Activated CD8-positive, alpha-beta memory T cell treated with anti-CD3 and anti-CD28 coated beads for 4 hours (primary cell): Measurements from ENCODE around the gene SCAI.
"Not testable (repeated sequence)": the region's sequence is repeated elsewhere in the genome, so short reads cannot be mapped to it uniquely, and the experiment has no call there.

ENCODE experiments used
- DNase-seq, 2 donors: peaks; one replicate each; pipeline ENCODE4 v3.0.0-alpha.2; 2020; ENCODE audit warnings: low read depth in 2 of 2

SCAI gene

DNA sequence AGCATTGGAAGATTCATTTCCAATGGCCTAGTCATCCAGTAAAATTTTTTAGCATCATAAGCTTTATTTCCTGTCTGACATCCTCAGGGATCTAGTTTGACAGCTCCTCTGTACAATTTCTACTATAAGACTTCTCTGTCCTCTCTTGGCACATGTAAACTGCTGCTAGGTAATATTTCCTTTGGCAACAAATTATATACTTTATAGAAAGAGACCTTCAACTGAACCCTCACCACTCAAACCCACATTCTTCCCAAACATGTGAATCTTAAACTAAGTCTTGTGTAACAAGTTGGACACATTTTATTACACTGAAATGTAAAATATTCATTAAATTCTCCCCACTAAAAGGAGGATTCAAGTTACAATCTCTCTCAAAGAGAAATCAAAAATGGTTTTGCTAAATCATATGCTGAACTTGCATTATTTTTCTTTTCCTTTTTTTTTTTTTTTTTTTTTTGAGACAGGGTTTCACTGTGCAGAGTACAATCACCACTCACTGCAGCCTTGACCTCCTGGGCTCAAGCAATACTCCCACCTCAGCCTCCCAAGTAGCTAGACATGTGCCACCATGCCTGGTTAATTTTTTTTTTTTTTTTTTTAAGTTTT lies 36.9 kb downstream of the SCAI start:
- no peak for DNase-seq

DNA sequence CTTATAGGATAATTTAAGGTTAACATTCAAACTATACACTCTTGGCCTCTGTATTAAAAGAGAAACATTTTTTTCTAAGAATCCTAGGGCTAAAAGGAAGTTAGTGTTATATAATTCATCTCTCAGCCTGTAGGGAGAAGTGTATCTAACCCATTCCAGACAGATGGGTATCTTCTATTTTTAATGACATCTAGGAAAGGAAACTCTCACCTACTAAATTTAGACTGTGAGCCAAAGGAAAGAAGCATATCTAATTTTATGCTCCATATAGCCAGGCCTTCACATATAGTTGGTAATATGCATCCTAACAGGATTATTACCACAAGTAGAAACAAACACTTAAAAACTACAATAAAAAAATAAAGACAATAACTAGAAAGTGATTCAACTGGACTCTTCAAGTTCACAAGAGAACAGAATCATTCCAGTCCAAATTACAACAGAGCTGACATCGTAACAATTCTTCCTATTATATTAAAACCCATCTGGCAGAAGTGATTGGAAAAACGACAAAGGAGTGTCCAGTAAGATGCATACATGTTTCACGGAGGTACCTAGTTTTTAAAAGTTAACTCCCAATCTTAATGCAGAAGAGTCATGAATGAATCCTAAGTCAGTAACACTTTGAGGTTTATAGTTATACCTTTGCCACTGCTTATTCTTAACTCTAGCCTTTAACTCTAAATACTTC lies 39.4 kb downstream of the SCAI start:
- no peak for DNase-seq

DNA sequence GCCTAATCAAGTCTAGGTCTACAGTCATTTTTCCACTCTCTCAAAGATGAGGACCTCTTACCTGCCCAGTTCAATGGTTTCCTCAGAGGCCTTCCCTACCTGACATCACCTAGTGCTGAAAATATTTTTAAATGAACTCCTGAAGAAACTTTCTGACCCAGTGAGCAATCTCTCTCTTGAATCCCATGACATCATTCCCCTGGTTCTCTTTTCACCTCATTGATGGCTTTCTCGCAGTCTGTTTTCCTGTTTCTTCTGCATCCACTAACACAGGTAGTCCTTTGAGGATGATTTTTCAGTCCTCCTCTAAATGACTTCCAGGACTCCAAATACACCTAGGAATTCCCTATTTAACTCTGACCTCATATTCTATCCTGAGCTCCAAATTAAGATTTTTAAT lies 40.3 kb downstream of the SCAI start:
- no peak for DNase-seq

DNA sequence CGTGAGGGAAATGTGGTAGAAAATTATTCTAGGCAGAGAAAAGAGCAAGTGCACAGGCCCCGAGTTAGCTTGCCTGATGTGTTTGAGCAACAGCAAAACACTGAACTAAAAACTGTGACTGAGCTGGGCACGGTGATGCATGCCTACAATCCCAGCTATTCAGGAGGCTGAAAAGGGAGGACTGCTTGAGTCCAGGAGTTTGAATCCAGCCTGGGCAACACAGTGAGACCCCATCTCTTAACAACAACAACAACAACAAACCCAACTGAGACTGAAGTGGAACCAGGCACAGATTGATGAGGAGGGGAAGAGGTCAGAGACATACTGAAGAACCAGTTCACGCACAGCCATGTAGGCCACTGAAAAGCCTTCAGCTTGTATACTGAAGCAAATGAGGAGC lies 42.5 kb downstream of the SCAI start:
- no peak for DNase-seq

DNA sequence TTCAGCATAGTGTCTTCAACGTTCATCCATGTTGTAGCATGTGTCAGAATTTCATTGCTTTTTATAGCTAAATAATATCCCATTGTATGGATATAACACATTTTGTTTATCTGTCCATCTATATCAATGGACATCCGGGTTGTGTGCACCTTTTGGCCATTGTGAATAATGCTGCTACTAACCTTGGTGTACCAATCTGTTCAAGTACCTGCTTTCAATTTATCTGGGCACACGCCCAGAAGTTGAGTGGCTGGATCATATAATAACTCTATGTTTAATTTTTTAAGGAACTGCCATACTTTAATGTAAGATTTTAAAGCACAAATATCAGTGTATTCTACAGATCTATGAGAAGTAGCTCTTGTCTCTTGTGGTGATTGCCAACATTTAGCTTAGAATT lies 43.5 kb downstream of the SCAI start:
- no peak for DNase-seq

DNA sequence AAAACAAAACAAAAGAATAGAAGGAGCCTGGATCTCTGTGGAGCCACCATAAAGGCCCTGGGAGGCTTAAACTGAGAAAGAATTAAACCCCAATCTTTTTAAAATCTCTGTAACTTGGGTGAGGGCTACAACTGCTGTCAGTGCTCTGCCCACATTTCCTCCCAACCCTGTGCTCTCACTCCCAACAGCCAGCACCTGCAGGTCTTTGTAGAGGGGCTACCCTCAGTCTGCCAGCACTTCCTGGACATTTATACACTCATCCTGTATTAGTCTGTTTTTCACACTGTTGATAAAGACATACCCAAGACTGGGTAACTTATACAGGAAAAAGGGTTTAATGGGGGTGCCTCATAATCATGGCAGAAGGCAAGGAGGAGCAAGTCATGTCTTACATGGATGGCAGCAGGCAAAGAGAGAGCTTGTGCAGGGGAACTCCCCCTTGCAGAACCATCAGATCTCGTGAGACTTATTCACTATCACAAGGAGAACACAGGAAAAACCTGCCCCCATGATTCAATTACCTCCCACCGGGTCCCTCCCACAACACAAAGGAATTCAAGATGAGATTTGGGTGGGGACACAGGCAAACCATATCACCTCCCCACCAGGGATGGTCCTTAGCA lies 47.4 kb downstream of the SCAI start:
- DNase-seq: no peak

DNA sequence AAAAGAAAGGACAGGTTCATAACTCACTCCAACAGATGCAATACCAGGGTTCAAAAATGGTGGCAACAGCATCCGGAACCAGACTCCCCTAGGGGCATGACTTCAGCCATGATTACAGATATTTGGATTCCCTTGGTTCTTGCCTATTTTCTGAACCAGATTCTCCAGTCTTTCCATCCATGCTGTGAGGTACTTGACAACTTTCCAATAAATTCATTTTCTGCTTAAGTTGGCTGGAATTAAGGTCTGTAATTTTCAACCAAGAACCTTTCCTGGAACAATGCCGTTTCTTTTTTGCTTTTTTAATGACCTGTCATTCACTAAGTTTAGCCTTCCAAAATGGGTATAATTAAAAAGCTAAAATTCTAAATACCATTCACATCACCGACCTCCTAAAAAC lies 52.2 kb downstream of the SCAI start:
- DNase-seq: no peak

DNA sequence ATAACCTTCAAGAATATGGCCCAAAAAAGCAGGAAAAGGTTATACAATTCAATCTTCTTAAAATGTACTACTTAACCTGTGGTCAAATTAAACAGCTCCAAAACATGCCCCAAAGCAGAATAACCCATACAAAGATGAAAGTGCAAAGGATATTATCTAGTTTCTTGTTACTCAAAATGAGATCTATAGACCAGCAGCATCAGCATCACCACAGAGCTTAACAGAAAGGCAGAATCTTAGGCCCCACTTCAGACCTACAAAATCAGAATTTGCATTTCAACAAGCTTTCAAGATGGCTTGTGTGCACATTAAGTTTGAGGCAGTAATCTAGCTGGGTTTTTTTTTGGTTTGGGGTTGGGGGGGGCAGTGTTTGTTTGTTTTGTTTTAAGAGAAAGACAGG lies 54.0 kb downstream of the SCAI start:
- DNase-seq: no peak

DNA sequence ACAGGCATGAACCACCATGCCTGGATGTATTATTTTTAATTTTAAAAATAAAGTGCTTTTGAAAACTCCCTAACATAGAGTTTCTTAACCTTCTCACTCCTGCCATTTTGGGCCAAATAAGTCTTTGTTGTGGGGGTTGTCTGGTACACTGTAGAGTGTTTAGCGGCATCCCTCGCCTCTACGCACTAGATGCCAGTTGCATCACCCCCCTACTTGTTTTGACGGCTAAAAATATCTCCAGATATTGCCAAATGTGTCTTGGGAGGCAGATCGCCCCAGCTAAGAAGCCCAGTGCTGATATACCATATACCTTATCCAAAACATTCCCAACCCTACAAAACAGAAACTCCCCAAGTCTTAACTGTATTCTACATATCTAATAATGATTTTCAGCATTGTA lies 54.6 kb downstream of the SCAI start:
- DNase-seq: no peak

DNA sequence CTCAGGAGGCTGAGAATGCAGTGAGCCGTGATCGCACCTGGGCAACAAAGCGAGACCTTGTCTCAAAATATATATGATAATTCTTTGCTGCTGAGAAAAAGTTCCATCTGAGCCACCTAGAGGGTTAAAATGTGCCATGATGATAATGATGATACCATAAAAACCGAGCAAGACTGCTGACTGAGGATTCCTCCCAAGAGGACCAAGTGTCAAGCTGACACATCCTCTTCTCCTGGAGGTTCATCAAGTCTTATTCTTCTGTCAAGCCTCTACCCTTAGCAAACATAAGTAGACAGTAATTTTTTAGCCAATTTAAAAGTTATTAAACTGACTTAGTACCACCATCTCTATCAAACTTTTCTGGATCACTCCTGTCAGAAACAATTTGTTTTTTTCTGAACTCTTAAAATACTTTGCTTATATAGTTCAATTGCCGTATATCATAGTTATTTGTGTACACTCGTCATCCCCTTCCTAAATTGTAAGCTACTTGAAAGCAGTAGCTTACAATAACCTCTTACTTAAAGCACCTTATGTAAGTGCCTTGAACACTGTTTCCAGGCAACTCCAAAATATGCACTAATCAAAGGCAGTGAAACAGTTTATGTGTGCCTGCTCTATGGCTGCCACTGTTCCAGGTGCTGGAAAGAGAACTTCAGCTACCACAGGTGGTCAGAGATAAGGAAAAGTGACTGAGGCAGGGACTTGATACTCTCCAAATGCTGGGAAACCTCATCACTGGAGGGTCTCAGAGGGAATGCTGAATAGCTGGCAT lies 57.4 kb downstream of the SCAI start:
- no peak for DNase-seq

DNA sequence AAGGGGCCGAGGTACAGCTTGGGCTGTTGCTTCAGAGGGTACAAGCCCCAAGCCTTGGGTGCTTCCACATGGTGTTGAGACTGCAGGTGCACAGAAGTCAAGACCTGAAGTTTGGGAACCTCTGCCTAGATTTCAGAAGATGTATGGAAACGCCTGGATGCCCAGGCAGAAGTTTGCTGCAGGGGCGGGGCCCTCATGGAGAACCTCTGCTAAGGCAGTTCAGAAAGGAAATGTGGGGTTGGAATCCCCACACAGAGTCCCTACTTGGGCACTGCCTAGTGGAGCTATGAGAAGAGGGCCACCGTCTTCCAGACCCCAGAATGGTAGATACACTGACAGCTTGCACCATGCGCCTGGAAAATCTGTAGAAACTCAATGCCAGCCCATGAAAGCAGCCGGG lies 61.1 kb downstream of the SCAI start:
- not testable (repeated sequence) for DNase-seq

DNA sequence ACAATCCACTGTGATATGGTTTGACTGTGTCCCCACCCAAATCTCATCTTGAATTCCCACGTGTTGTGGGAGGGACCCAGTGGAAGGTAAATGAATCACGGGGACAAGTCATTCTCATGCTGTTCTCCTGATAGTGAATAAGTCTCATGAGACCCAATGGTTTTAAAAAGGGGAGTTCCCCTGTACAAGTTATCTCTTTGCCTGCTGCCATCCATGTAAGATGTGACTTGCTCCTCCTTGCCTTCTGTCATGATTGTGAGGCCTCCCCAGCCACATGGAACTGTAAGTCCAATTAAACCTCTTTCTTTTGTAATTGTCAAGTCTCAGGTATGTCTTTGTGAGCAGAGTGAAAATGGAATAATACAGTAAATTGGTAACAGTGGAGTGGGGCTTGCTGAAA lies 62.5 kb downstream of the SCAI start:
- DNase-seq: not testable (repeated sequence)

DNA sequence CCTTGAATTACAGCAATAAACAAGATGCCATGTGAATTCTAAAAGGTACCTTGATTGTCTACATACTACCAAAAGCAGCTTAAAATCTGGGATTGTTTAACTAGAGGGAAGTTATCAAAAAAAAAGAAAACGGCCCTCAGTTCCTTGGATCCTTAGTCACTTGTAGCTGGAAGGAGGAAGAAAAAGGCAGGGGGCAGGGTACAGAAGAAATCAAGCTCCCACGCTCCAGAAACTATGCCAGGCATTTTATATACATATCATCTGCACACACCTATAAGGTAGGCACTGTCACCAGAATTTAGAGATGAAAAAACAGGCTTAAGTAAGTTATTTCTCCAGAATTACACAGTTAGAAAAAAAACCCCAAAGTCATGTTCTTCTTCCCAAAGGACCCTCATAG lies 63.4 kb downstream of the SCAI start:
- no peak for DNase-seq

DNA sequence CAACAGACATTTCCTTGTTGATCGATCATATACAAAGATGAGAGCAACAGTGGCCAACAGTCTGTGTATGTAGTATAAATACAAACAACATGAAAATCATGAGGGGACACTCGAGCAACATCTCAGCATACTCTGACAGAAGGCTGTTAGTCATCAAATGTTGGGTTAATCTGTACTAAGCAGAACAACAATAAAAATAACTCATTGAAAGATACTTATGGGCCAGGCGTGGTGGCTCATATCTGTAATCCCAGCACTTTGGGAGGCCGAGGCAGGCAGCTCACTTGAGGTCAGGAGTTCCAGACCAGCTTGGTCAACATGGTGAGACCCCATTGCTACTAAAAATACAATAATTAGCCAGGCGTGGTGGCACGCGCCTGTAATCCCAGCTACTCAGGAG lies 67.3 kb downstream of the SCAI start:
- DNase-seq: no peak

DNA sequence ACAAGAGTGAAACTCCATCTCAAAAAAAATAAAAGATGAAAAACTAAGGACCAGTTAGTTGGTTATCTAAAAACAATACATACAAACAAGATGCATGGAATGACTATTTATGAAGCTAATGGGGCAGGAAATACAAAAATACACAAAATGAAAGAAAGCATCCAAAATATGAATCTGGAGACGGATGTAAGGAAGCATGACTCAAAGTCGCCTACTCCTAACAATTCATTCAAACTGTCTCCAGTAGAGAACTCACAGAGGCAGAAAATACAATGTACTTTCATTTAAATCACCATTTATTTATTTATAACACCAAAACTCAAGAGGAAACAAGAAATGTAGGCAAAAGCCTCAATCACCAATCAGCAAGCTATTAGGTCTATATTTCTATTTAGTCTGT lies 68.4 kb downstream of the SCAI start:
- no peak for DNase-seq

DNA sequence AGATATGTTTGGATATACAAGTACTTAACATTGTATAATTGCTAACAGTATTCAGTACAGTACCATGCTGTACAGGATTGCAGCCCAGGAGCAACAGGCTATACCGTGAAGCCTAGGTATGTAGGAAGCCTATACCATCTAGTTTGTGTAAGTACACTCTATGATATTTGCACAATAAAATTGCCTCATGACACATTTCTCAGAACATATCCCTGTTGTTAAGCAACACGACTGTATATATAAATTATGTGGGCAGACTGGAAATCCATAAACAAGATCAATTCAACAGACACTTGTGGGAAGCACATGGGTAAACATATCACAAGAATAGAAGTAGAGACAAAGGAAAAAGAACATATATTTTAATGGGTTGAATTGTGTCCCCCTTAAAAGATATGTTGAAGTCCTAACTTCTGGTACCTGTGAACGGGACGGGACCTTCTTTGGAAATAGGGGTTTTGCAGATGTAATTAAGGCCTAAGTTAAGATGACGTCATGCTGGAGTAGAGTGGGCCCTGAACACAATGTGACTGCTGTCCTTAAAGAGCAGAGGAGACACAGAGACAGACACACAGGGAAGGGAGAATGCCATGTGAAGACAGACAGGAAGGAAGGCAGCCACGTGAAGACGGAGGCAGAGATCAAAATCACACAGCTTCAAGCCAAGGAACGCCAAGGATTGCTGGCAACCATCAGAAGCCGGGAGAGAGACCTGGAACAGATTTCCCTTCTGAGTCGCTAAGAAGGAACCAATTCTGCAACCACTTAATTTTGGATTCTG lies 76.3 kb downstream of the SCAI start:
- DNase-seq: no peak

DNA sequence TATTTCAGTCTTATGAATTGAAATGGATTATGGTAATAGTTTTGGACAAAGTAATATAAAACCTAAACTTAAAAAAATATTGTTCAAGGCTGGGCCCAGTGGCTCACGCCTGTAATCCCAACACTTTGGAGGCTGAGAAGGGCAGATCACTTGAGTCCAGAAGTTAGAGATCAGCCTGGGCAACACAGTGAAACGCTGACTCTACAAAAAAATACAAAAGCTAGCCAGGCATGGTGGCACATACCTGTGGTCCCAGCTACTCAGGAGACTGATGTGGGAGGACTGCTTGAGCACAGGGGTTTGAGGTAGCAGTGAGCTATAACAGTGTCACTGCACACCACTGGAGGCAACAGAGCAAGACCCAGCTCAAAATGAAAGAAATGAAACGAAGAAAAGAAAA lies 81.9 kb downstream of the SCAI start:
- DNase-seq: no peak

DNA sequence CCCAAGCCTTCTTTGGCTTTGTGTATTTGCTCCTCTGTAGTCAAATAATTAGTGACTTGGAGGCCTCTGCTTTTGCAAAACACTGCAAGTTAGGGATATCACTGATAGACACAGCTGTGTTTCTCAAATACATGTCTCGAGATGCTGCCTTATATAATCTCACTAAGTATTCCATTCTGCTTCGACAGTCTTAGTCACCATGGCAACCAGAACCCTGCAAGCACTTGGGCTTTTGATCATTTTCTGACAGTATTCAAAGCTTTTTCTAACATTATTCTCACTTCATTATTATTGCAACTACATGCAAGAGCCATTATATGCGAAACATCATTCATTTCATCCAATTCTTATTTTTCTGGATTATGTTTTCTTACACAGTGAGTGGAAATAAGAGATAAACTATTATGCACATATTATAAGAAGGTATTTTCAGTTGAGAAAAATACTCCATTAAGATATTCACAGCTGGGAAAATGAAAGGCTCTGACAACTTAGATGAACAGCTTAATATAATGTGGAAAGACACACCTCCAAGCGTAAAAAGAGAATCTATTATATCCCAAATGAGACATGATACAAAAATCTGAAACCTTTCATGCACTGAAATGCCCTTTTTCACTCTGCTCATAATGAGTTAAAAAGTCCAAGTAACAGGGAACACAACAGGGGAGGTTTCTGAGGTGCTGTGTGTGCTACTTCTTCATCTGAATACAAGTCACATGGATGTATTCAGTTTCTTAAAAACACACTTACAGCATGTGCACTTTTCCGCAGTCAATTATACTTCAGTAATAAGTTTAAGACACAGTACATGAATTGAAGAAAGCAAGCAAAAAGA lies 93.9 kb downstream of the SCAI start:
- DNase-seq: no peak

DNA sequence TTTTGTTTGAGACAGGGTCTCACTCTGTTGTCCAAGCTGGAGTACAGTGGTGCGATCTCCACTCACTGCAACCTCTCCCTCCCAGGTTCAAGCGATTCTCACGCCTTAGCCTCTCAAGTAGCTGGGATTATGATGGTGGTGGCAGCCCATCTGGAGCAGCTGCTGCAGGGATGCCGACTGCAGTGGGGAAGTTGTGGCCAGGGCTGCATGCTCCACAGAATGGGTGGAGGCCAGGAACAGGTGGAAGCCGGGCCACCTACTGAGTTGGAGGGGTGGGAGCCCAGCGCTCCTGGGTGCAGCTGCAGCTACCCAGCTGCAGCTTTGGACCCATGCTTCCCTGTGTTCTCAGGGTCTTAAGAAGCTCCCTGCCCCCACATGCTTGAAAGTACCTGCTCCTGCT lies 99.7 kb downstream of the SCAI start:
- no peak for DNase-seq

DNA sequence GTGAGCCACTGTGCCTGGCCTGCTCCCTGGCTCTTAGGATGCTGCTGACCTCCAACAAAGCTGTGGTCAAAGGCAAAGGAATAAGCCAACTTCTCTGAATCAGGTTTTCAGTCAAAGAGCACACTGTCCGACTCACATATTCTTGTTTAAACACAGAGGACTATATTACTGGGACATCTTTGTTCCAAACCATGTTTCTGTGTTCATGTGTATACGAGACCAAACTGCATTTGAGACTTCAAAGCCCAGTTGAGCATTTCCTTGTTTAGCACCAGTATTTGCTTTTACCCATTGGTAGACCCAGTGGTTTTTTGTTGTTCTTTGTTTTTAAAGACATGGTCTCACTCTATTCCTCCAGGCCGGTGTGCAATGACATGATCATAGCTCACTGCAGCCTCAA lies 100.2 kb downstream of the SCAI start:
- DNase-seq: no peak

DNA sequence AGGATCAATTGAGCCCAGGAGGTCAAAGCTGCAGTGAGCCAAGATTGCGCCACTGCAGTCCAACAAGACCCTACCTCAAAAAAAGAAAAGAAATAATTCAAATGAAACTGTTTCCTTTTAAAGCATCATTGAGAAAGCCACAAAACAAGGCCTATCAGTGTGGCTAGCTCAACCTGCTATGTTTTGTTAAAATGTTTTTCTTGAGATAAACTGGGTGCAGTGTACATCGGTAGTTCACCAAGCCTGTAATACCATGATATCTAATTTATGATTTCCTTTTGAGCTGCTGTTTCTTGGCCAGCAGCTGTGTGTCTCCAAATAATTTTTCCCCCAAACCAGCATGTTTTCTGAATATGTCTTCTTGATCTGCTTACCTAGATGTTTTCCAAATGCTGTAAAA lies 105.2 kb downstream of the SCAI start:
- no peak for DNase-seq
